Rectal smooth muscle tissue (tissue), 1 donor: ENCODE results near the gene FEM1B.

Experiments used
- H3K27ac ChIP-seq: one replicate; pipeline ENCODE4 v1.7.0; 2013; ENCODE audit warnings: low read depth, low read length, inconsistent platforms
- H3K27me3 ChIP-seq: one replicate; pipeline ENCODE4 v1.7.0; 2013; ENCODE audit warnings: low read length; ENCODE audit not compliant: control insufficient read depth, insufficient read depth
- H3K36me3 ChIP-seq: one replicate; pipeline ENCODE4 v1.7.0; 2013; ENCODE audit warnings: low read length; ENCODE audit not compliant: control insufficient read depth, insufficient read depth
- H3K4me1 ChIP-seq: one replicate; pipeline ENCODE4 v1.7.0; 2013; ENCODE audit warnings: low read length; ENCODE audit not compliant: control insufficient read depth, insufficient read depth
- H3K4me3 ChIP-seq: one replicate; pipeline ENCODE4 v1.7.0; 2013; ENCODE audit warnings: low read length
- H3K9ac ChIP-seq: one replicate; pipeline ENCODE4 v1.7.0; 2013; ENCODE audit warnings: low read length

FEM1B gene

GRCh38 chr15:68330416-68330815 is 52.9 kb downstream of the FEM1B start:
- H3K36me3 ChIP-seq = no peaks in the 10 kb centered on the region
- no peak overlapping the region for H3K4me3 ChIP-seq
- no peak overlapping the region for H3K27ac ChIP-seq
- H3K4me1 ChIP-seq = no peaks in the 10 kb centered on the region
- no peak overlapping the region for H3K9ac ChIP-seq
- H3K27me3 ChIP-seq = no peaks in the 10 kb centered on the region

GRCh38 chr15:68330901-68331300 is 53.4 kb downstream of the FEM1B start:
- no peaks in the 10 kb centered on the region for H3K27me3 ChIP-seq
- no peaks in the 10 kb centered on the region for H3K4me1 ChIP-seq
- no peak overlapping the region for H3K4me3 ChIP-seq
- H3K27ac ChIP-seq = no peak overlapping the region
- H3K36me3 ChIP-seq = no peaks in the 10 kb centered on the region
- H3K9ac ChIP-seq = no peak overlapping the region

GRCh38 chr15:68332266-68332665 is 54.7 kb downstream of the FEM1B start:
- no peaks in the 10 kb centered on the region for H3K27me3 ChIP-seq
- no peaks in the 10 kb centered on the region for H3K4me1 ChIP-seq
- no peak overlapping the region for H3K4me3 ChIP-seq
- no peaks in the 10 kb centered on the region for H3K36me3 ChIP-seq
- H3K9ac ChIP-seq = no peak overlapping the region
- no peak overlapping the region for H3K27ac ChIP-seq

GRCh38 chr15:68333775-68334470 is 56.4 kb downstream of the FEM1B start:
- Histone ChIP-seq H3K27ac (no peak overlapping the region), H3K4me1 (no peaks in the 10 kb centered on the region), H3K36me3 (no peaks in the 10 kb centered on the region), H3K9ac (no peak overlapping the region), H3K27me3 (no peaks in the 10 kb centered on the region), H3K4me3 (no peak overlapping the region)

GRCh38 chr15:68334661-68335124 is 57.1 kb downstream of the FEM1B start:
- H3K27ac ChIP-seq = no peak overlapping the region
- no peaks in the 10 kb centered on the region for H3K27me3 ChIP-seq
- H3K4me1 ChIP-seq = no peaks in the 10 kb centered on the region
- H3K4me3 ChIP-seq = no peak overlapping the region
- H3K36me3 ChIP-seq = no peaks in the 10 kb centered on the region
- no peak overlapping the region for H3K9ac ChIP-seq

- no peak overlapping the region for H3K9ac ChIP-seq
- no peaks in the 10 kb centered on the region for H3K36me3 ChIP-seq
- no peaks in the 10 kb centered on the region for H3K4me1 ChIP-seq
- H3K27ac ChIP-seq = no peak overlapping the region
- H3K4me3 ChIP-seq = no peak overlapping the region
- no peaks in the 10 kb centered on the region for H3K27me3 ChIP-seq
Measured at GRCh38 chr15:68335251-68335650, 57.7 kb downstream of the FEM1B start.

- H3K4me3 ChIP-seq = no peak overlapping the region
- no peak overlapping the region for H3K9ac ChIP-seq
- no peak overlapping the region for H3K27ac ChIP-seq
- H3K36me3 ChIP-seq = no peaks in the 10 kb centered on the region
- H3K27me3 ChIP-seq = no peaks in the 10 kb centered on the region
- no peaks in the 10 kb centered on the region for H3K4me1 ChIP-seq
Measured at GRCh38 chr15:68335655-68336054, 58.1 kb downstream of the FEM1B start.

- no peak overlapping the region for H3K4me3 ChIP-seq
- H3K9ac ChIP-seq = no peak overlapping the region
- no peaks in the 10 kb centered on the region for H3K27me3 ChIP-seq
- H3K27ac ChIP-seq = no peak overlapping the region
- no peaks in the 10 kb centered on the region for H3K36me3 ChIP-seq
- no peaks in the 10 kb centered on the region for H3K4me1 ChIP-seq
Measured at GRCh38 chr15:68336516-68336915, 59.0 kb downstream of the FEM1B start.

- no peaks in the 10 kb centered on the region for H3K27me3 ChIP-seq
- H3K27ac ChIP-seq = no peak overlapping the region
Measured at GRCh38 chr15:68337826-68338225, 60.3 kb downstream of the FEM1B start.

DNA sequence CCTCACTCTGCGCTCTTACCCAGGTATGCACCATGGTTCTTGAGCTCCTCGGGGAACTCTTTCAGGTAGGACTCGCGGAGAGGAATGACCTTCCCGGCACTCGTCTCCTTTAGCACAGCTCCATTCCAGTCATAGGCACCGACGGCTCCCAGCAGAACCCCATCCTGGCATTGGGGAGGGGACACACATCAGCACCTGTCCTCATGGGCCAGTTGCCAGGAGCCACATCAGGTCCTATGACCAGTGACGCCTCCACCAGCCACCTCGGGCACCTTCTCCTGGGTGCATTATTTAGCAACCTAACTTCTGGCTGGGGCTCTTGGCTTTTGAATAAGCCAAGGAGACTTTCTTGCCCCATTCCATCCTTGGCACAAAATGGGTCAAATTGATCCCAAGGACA is 61.9 kb downstream of the FEM1B start:
- H3K27ac ChIP-seq = no peak overlapping the region
- H3K9ac ChIP-seq = no peak overlapping the region
- H3K4me1 ChIP-seq = no peaks in the 10 kb centered on the region
- H3K36me3 ChIP-seq = no peaks in the 10 kb centered on the region
- H3K27me3 ChIP-seq = no peaks in the 10 kb centered on the region
- no peak overlapping the region for H3K4me3 ChIP-seq

More at GRCh38 chr15:68337826-68338225, 60.3 kb downstream of the FEM1B start:
- no peak overlapping the region for H3K9ac ChIP-seq
- H3K4me3 ChIP-seq = no peak overlapping the region
- H3K4me1 ChIP-seq = no peaks in the 10 kb centered on the region
- H3K36me3 ChIP-seq = no peaks in the 10 kb centered on the region

DNA sequence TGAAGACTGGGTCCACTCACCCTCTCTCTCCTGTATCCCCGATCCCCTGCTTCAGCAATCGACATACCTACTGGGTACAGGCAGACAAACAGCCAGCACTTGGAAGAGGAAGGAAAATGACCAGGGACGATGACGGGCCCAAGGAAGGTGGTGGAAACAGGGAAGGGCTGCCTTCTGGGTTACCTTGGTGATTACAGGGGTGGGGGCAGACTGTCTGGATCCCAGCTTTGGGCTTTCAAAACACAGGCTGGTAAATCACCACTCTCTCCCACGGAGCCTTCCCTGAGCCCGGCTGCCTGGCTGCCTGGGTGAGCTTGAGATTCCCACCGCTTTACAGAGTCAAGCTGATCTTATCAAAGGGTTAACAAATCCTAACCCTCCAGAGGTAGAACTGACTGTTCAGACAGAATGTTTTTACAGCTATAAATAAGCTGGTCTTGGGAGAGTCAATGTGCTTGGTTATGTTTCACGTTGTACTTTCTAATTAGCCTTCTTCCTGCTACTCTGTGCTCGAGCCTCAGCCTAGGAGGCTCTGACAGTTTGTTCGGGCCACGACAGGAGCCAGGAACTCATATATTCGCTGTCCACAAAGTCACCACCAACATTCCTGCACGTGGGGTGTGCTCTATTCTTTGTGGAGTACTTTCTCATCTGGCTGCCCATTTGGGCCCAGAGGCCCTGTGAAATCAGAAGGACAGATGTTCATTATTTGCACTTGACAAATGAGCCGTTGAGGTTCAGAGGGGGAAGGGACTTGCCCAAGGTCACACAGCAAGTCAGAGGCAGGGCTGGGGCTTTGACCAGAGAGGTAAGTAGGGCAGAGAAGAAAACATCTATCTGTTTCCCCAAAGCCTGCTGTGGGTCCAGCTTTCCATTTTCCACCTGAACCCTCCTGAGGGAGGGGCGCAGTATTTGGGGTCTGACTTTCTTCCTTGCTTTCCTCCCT is 63.5 kb downstream of the FEM1B start:
- Histone ChIP-seq H3K27me3 (no peaks in the 10 kb centered on the region), H3K4me1 (no peaks in the 10 kb centered on the region)

DNA sequence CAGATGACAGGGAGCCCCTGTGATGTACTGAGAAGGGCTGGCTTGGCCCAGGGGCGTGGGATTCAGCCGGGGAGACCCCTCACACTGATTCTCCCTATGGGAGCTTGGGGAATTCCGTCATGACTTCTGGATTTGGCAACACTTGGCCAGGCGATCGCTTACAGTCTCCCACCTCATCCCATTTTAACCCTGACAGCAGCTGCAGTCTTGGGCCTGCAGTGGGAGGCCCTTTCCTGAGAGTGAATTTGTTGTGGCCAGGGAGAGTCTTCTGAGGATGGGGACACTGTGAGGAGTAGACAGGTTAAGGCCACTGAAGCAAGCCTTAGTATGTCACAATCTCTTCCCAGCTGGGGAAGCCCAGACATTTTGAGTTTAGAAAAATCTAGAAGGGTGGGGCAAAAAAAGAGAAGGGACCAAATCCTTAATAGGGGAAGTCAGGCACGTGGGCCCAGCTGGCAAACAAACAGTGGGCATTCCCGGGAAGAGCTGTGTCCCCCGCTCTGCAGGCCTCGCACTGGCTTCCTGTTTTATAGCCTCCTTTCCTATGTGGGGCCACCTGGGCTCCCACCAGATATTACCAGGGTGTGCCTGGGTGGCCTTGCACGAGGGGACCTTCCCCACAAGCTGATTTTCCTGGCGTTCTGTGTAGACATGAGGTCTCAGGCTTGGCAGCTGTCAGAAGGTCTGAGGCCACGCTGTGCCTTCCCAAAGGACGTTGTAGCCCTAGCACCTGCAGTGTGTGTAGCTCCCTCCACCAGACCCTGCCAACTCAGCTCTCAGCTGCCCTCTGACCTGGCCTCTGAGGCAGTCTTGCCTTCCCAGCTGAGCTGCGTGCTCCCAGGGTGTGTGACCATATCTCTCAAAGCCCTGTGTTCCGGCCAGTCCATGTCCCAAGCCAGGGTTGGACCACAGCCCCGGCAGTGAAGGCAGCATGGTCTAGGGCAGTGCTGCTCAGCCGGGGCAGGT is 64.5 kb downstream of the FEM1B start:
- no peaks in the 10 kb centered on the region for H3K27me3 ChIP-seq
- H3K36me3 ChIP-seq = no peaks in the 10 kb centered on the region
- no peak overlapping the region for H3K27ac ChIP-seq
- no peak overlapping the region for H3K9ac ChIP-seq
- H3K4me1 ChIP-seq = no peaks in the 10 kb centered on the region
- no peak overlapping the region for H3K4me3 ChIP-seq

More for the DNA sequence above, 63.5 kb downstream of the FEM1B start:
- no peaks in the 10 kb centered on the region for H3K36me3 ChIP-seq
- H3K4me3 ChIP-seq = no peak overlapping the region
- H3K9ac ChIP-seq = no peak overlapping the region
- no peak overlapping the region for H3K27ac ChIP-seq
